GM21526 (cell line): ENCODE measurements around the gene CEP89.
"Not testable (repeated sequence)": the region's sequence is repeated elsewhere in the genome, so short reads cannot be mapped to it uniquely, and the experiment has no call there.

ENCODE experiments used
- ATAC-seq: cut with Tn5 transposase; IDR thresholded peaks from one replicate; pipeline ENCODE4 v1.9.1; 2021; ENCODE audit warnings: moderate library complexity; ENCODE audit not compliant: unreplicated experiment, low FRiP score

CEP89 gene

DNA sequence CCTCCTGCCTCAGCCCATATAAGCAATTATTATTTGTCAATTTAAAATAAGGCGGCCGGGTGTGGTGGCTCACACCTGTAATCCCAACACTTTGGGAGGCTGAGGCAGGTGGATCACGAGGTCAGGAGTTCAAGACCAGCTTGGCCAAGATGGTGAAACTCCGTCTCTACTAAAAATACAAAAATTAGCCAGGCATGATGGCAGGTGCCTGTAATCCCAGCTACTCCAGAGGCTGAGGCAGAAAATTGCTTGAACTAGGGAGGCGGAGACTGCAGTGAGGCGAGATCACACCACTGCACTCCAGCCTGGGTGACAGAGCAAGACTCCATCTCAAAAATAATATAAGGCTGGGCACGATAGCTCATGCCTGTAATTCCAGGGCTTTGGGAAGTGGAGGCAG lies 114.9 kb downstream of the CEP89 start:
- not testable (repeated sequence) for ATAC-seq

- no peak for ATAC-seq
These were observed 119.5 kb downstream of the CEP89 start for GRCh38 chr19:32852216-32852615.

DNA sequence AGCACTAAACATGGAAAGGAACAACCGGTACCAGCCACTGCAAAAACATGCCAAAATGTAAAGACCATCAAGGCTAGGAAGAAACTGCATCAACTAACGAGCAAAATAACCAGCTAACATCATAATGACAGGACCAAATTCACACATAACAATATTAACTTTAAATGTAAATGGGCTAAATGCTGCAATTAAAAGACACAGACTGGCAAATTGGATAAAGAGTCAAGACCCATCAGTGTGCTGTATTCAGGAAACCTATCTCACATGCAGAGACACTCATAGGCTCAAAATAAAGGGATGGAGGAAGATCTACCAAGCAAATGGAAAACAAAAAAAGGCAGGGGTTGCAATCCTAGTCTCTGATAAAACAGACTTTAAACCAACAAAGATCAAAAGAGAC lies 123.7 kb downstream of the CEP89 start:
- ATAC-seq = not testable (repeated sequence)

DNA sequence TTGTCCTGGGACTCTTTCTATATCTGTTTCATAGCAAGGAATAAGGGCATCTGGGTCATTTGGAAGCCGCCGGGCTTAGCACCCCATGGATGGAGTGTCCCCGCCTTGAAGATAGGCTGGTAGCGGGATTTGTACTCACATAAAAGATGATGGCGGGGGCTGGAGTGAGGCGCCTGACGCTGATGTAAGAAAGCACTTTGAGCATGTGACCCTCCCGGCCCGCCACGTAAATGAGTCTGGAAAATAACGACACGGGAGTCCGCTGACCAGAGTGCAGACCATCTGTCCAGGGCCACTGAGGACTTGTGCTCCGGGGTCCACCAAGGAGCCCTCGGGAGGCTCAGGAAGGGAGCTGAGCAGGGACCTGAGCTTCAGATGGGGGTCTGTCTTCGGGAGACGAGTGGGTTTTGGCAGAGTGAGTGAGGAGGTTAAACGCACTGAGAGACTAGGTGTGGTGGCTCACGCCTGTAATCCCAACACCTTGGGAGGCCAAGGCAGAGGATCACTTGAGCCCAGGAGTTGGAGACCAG lies 128.0 kb downstream of the CEP89 start:
- no peak for ATAC-seq

DNA sequence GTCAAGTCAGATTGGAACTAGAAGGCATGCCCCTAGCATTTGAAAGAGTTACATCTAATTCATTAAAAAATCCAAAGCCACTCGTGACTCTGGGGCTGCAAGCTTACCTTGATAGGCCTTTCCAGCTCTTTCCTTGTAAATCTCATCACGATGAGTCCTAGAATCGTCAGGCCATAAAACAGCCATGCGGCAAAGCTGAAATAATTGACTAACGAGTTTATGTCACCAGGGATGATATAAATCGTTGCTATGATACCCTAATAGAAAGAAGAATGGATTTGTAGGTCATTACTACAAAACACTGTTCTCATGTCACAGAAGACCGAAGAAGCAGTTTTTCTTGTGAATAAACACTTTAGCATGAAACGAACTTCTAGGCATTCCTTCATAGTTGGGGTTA lies 129.7 kb downstream of the CEP89 start:
- ATAC-seq = no peak

DNA sequence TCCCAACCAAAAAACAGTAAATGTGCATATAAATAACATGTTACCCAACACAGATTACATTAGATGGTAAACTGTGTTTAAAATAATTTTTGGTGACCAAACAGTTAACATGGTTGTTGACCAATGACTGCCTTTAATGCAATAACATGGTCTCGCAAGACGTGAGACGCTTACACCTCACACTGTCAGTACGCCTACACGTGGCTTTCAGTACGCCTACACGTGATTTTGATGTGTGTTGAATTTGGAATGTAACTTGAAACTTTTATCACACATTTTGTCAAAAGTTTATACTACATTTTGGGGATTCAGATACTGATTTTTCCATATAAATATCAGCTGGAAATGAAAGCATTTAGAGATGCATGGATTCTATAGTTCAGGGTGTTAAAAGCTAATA lies 134.2 kb downstream of the CEP89 start:
- no peak for ATAC-seq

DNA sequence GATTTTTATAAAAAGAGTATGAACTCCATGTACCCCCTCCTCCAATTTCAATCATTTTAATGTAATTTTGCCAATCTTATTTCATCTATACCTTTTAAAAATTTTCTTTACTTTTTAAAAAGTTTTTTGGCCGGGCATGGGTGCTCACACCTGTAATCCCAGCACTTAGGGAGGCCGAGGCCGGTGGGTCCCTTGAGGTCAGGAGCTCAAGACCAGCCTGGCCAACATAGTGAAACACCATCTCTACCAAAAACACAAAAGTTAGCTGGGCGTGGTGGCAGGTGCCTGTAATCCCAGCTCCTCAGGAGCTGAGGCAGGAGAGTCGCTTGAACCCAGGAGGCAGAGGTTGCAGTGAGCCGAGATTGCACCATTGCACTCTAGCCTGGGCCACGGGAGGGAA lies 138.4 kb downstream of the CEP89 start:
- not testable (repeated sequence) for ATAC-seq

- ATAC-seq = not testable (repeated sequence)
These were observed 138.9 kb downstream of the CEP89 start for GRCh38 chr19:32832825-32833224.

DNA sequence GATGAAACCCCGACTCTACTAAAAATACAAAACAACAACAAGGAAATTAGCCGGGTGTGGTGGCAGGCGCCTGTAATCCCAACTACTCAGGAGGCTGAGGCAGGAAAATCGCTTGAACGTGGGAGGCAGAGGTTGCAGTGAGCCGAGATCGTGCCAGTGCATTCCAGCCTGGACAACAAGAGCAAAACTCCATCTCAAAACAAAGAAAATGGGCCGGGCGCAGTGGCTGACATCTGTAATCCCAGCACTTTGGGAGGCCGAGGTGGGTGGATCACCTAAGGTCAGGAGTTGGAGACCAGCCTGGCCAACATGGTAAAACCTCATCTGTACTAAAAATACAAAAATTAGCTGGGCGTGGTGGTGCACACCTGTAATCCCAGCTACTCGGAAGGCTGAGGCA lies 139.7 kb downstream of the CEP89 start:
- ATAC-seq = not testable (repeated sequence)

DNA sequence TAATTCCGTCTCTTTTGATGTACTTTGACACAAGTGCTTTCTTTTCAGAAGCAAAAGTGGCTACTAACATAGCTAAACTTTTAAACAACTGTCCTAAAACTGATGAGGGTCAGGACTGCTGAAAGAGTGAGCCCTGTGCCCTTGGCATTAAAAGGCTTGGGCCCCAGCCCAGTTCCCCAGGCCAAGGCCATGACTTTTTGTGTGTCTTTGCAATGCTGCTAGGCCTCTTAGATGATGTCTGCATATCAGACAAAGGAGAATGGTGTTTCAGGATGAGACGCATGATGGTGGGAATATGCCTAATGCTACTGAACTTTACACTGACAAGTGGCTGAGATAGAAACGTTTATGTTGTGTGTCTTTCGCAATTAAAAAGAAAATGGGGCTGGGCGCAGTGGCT lies 140.1 kb downstream of the CEP89 start:
- ATAC-seq = no peak

DNA sequence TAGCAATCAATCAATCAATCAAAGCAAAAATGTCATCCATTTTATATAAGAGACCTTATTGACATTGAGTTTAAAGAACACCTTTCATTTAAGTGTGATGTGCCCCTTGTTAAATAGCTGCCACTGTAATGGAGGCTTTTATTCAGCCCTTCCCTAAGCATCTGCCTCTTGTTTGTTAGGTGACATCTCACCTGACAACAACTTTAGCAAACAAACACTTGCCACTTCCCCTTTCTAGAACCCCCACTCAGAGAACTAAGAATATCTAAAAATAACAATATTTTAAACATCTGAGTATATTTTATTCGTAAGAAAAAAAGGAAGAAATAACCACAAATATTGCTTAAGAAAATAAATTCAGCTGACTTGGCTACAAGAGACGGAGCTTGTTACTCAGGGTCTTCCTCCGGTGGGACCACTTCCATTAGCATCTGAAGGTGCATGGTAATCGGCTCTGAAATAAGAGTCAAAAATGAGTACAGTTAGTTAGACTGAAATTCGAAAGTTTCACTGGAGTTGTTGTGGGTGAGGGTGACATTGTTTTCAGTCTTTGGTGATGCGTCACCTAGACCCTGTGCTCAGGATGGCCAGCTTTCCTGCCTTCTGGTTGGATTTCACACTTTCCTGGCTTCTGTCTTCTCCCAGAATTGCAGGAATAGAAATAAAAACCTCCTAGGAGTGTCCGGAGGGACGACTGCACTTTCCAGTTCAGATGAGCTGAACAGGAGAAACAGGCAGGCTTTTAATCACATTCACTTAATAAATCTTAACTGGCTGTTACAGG lies 141.3 kb downstream of the CEP89 start:
- ATAC-seq = no peak

DNA sequence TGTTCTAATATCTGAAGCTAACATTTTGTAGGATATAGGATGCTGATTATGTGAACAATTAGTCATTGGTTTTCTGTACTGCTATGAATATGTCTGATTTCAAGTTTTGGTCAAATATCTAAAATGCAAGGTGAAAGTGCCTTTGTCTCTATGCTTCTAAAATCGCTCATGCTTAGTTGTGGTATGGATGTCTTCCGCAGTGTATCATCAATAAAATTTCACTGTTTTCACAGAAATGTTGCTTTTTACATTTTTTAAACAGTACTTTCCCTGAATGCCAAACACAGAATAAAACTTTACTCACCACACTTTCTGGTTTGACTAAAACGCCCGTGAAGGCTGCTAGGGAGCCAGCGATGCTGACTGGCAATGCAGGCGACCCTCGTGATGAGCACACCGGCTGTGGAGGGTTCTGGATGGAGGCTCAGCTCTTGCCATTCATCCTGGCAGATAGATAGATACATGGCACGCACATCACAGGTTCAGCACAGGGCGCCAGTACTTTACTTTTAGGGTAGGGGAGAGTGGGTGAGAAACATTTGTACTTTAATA lies 142.3 kb downstream of the CEP89 start:
- no peak for ATAC-seq

- ATAC-seq = no peak
These were observed 143.0 kb downstream of the CEP89 start for GRCh38 chr19:32828643-32829344.

GRCh38 chr19:32828139-32828538 lies 143.6 kb downstream of the CEP89 start:
- no peak for ATAC-seq
